Progenitor cell of endocrine pancreas (in vitro differentiated cells): ENCODE results near the gene SCNN1A. TPM values are rescaled to one million over a fixed set of nuclear protein-coding genes. Genes with fewer than 3 reads are reported as not detected.

ENCODE experiments used
- DNase-seq: peaks from one replicate; pipeline ENCODE4 v3.0.0; 2021; ENCODE audit warnings: low spot score; ENCODE audit not compliant: unreplicated experiment
- H3K27ac Mint-ChIP-seq: 2 replicates; pipeline ENCODE4 v1.8.0; 2021; ENCODE audit warnings: mild to moderate bottlenecking, moderate library complexity, mixed read lengths
- H3K27me3 Mint-ChIP-seq: 2 replicates; pipeline ENCODE4 v1.8.0; 2021; ENCODE audit warnings: mixed read lengths
- H3K36me3 Mint-ChIP-seq: 2 replicates; pipeline ENCODE4 v1.8.0; 2022; ENCODE audit warnings: mixed read lengths; ENCODE audit not compliant: insufficient read depth
- H3K4me1 Mint-ChIP-seq: 2 replicates; pipeline ENCODE4 v1.8.0; 2021; ENCODE audit warnings: low read depth, mixed read lengths
- H3K4me3 Mint-ChIP-seq: 2 replicates; pipeline ENCODE4 v1.8.0; 2021; ENCODE audit warnings: low read depth, mild to moderate bottlenecking, moderate library complexity, mixed read lengths
- H3K9me3 Mint-ChIP-seq: 2 replicates; pipeline ENCODE4 v1.8.0; 2021; ENCODE audit warnings: low read depth, mixed read lengths
- total RNA-seq: library from RNA; stranded (reverse); gene quantifications from 2 replicates; pipeline ENCODE4 v1.2.1, GENCODE V29; 2021
- TF ChIP-seq, protein P1 (sequence below): fragments of 200-600 bp; sonication (generic); IDR thresholded peaks from one replicate; pipeline ENCODE4 v1.5.0; 2021; ENCODE audit warnings: antibody characterized with exemption, mild to moderate bottlenecking; ENCODE audit not compliant: unreplicated experiment

The SCNN1A gene
- total RNA-seq, 1 donor from 2014 or later: 14.3 TPM

DNA sequence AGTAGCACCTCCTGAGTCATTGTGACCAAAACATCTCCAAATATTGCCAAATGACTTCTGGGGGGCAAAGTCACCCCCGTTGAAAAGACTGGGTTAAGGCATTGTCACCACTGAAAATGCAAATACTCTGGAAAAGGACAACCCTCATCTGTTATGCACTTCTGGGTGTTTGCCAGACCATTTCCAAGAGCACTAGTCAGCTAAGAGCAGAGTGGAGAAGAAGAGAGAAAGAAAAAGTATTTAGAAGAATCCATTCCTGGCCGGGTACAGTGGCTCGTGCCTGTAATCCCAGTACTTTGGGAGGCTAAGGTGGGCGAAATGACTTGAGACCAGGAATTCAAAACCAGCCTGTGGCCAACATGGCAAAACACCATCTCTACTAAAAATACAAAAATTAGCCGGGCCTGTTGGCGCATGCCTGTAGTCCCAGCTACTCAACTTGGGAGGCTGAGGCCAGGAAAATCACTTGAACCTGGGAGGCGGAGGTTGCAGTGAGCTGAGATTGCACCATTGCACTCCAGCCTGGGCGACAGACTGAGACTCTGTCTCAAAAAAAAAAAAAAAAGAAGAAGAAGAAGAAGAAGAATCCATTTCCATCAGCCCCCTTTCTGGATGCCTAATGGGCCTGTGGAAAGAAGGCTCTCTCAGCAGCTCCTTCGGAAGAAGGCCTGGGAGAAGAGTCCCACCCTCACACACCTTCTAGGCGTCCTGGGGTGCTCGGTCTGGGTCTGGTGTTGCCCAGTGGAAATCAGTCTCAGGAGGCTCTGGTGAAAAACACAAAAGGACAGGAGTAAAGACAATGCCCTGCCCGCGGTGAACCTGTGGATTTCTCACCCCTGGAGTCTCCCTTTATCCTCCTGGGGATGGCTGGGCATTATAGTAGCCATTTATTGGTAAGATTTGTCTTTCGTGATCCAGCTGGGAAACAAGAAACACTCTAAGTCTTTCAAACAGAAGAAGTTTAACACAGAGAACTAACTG is 5.1 kb upstream of the SCNN1A start:
- H3K9me3 Mint-ChIP-seq: no peaks in the 10 kb centered on the region
- TF ChIP-seq, protein P1, sequence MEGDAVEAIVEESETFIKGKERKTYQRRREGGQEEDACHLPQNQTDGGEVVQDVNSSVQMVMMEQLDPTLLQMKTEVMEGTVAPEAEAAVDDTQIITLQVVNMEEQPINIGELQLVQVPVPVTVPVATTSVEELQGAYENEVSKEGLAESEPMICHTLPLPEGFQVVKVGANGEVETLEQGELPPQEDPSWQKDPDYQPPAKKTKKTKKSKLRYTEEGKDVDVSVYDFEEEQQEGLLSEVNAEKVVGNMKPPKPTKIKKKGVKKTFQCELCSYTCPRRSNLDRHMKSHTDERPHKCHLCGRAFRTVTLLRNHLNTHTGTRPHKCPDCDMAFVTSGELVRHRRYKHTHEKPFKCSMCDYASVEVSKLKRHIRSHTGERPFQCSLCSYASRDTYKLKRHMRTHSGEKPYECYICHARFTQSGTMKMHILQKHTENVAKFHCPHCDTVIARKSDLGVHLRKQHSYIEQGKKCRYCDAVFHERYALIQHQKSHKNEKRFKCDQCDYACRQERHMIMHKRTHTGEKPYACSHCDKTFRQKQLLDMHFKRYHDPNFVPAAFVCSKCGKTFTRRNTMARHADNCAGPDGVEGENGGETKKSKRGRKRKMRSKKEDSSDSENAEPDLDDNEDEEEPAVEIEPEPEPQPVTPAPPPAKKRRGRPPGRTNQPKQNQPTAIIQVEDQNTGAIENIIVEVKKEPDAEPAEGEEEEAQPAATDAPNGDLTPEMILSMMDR: no peak
- H3K4me3 Mint-ChIP-seq: no peak overlapping the region
- peaks cover 36% of the 10 kb centered on the region for H3K27me3 Mint-ChIP-seq
- H3K4me1 Mint-ChIP-seq: peaks cover 27% of the 10 kb centered on the region
- H3K27ac Mint-ChIP-seq: no peak overlapping the region
- no peak for DNase-seq
- H3K36me3 Mint-ChIP-seq: no peaks in the 10 kb centered on the region

DNA sequence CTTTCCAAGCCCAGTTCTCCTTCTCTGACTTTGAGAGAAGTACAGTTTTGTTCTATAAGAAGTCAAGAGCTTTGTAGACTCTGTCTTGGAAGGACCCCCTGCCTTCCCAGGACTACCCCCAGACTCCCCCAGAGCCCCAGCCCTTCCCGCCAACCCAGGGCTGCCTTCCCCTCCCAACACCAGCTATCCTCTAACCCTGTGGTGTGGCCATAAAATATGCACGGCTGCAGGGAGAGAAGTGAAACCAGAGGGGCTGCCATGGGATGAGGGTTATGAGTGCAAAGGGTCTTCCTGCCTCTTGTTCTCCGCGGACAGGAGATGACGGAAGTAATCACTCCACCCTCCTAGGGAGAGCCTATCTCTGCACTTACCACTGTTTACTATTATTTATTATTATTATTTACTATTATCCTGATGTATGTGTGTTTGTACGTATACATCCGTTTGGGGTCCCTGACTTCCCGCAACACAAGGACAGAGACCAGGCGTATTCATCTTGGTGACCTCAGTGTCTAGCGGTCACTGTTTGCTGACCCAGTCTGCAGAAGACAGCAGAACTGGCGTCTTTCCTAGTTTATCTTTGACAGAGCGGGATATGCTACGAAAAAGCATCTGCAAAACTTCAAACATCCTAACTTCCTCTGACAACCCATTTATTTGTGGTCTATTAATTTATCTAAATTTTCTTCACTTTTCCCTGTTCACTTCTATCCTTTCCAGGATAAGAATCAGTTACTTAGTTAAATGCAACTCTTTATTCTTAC is 3.5 kb upstream of the SCNN1A start:
- Mint-ChIP-seq H3K4me3 (no peak overlapping the region), H3K9me3 (no peaks in the 10 kb centered on the region), H3K27ac (no peak overlapping the region)

DNA sequence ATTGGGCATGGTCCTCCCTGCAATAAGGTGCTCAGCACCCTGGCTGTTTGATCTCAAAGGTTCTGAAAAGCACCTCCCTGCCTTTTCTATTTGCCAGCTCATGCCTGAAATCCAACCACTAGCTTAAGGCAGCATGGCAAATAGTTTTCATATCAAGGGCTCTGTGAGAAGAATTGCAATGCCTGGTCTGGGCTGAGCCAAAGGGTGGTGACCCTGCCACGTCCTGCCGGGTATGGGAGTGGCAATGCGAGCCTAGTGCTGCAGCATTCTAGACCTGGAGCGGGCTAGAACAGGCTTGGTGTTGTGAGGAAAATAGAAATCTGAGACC is 2.3 kb upstream of the SCNN1A start:
- H3K4me1 Mint-ChIP-seq: peaks cover 45% of the 10 kb centered on the region
- H3K36me3 Mint-ChIP-seq: no peaks in the 10 kb centered on the region
- DNase-seq: no peak
- H3K27ac Mint-ChIP-seq: no peak overlapping the region
- peaks cover 40% of the 10 kb centered on the region for H3K27me3 Mint-ChIP-seq
- TF ChIP-seq, protein P1: no peak
- H3K4me3 Mint-ChIP-seq: no peak overlapping the region
- H3K9me3 Mint-ChIP-seq: no peaks in the 10 kb centered on the region

More for the DNA sequence above, 3.5 kb upstream of the SCNN1A start:
- no peaks in the 10 kb centered on the region for H3K36me3 Mint-ChIP-seq
- TF ChIP-seq, protein P1: no peak
- peaks cover 36% of the 10 kb centered on the region for H3K4me1 Mint-ChIP-seq
- no peak for DNase-seq
- peaks cover 42% of the 10 kb centered on the region for H3K27me3 Mint-ChIP-seq

DNA sequence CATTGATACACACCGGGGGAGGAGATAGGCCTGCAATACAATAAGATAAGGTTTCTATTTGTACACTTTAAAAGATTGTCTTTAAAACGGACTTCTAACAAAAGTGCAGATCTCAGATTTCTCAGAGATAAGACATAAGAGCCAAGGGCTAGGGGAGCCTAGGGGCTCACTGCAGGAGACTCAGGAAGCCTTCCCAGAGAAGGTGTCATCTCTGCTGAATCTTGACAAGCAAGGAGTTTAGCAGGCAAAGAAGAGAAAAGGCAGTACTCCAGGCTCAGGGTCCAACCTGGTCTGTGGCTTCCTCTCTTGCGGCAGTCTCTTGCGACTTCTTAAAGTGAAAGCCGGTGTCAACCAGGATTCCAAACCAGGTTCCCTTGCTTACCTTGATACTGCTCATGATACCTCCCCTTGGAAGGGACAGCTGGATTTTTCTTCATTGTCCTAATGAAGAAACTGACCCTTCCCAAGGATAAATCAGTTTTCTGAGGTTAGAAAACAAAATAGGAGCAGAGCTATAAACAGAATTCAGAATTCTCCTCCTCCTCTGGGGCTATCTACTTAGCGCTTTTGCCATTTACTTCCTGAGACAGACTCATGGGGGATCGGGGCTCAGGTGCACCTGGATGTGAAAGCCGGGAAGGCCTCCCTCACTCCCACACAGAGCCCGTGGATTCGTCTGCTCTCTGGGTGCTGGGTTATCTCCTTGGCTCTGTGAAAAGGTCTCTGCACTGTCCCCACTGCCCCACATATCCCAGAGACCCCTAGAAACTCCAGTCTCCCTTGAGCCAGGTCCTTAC is 1.7 kb upstream of the SCNN1A start:
- Mint-ChIP-seq H3K4me1 (peaks cover 51% of the 10 kb centered on the region), H3K9me3 (no peaks in the 10 kb centered on the region), H3K4me3 (peak overlapping the region; percentile 10)

More for the DNA sequence above, 1.7 kb upstream of the SCNN1A start:
- peaks cover 35% of the 10 kb centered on the region for H3K27me3 Mint-ChIP-seq
- TF ChIP-seq, protein P1: no peak
- peak overlapping the region; percentile 91 for H3K27ac Mint-ChIP-seq
- DNase-seq: no peak
- H3K36me3 Mint-ChIP-seq: no peaks in the 10 kb centered on the region
